K562 treated with DMSO at 1 percent for 4 hours (cell line): ENCODE data around the gene KLHL28. TPM values are rescaled to one million over a fixed set of nuclear protein-coding genes. Genes with fewer than 3 reads are reported as not detected.

ENCODE experiments used
- total RNA-seq: library from RNA; unstranded; fragments of 300-600 nt; gene quantifications from 2 replicates; pipeline ENCODE4 v1.2.3, GENCODE V29; 2022; ENCODE audit not compliant: insufficient read depth

Gene KLHL28
- 4.0 and 4.3 TPM in 2 replicates for total RNA-seq

GRCh38 chr14:44961554-44962333 is at the start of gene KLHL28, which contains the start of gene TOGARAM1:
TSS of gene KLHL28 (minus strand) at chr14:44961947. CDS start at chr14:44945928, 16,019 bp downstream.
TSS of gene TOGARAM1 (plus strand) at chr14:44962190. CDS start at chr14:44962422, 232 bp downstream.

Other genes starting within 250 kb of the KLHL28 start
- 1.2 and 2.4 TPM in 2 replicates for gene TOGARAM1, start 243 bp upstream of the KLHL28 start, total RNA-seq
- 5.0 and 6.2 TPM in 2 replicates for gene PRPF39, start 122.2 kb upstream of the KLHL28 start, total RNA-seq
- gene FKBP3, start 172.5 kb upstream of the KLHL28 start, total RNA-seq, result 59.3 and 62.6 TPM in 2 replicates
- gene FANCM, start 174.0 kb upstream of the KLHL28 start, total RNA-seq, result 2.8 and 5.1 TPM in 2 replicates